ENCODE results near the gene CCPG1.

GRCh38 chr15:55320238-55320550, 88.0 kb downstream of the CCPG1 start:
- TF ChIP-seq CTCF (IDR thresholded peaks at IDR 0.05 in 2 of 3, conservative IDR thresholded peaks at IDR 0.05 in 1 of 3; ENCODE audit: control insufficient read depth in 2 of 3, extremely low read depth in 1 of 3, insufficient read depth in 1 of 3, low read depth in 3 of 3, low read length in 3 of 3) (no peak), ZNF24 (IDR thresholded peaks at IDR 0.05) (no peak), EP300 (IDR thresholded peaks at IDR 0.05; ENCODE audit: borderline replicate concordance in 1 of 2, control insufficient read depth in 1 of 2, low read depth in 2 of 2, low read length in 2 of 2) (no peak), USF1 (IDR thresholded peaks at IDR 0.05; ENCODE audit: borderline replicate concordance, extremely low read length, insufficient read depth, low read depth, low read length) (no peak), LARP7 (IDR thresholded peaks at IDR 0.05) (no peak; the same call in 1 of the 2 replicates), CREB1 (IDR thresholded peaks at IDR 0.05; ENCODE audit: low read depth) (no peak), ETV6 (conservative IDR thresholded peaks at IDR 0.05 in 1 of 2, IDR thresholded peaks at IDR 0.05 in 1 of 2; ENCODE audit: borderline replicate concordance in 1 of 2, low read depth in 1 of 2) (no peak), JUND (IDR thresholded peaks at IDR 0.05; ENCODE audit: low read depth, low read length) (no peak), HDAC2 (IDR thresholded peaks at IDR 0.05) (no peak), NR2F1 (conservative IDR thresholded peaks at IDR 0.05) (no peak), E2F4 (IDR thresholded peaks at IDR 0.05; ENCODE audit: low read depth, low read length) (no peak)

Data from GM12878 (cell line).